HCEC 1CT (cell line): ENCODE data around the gene RHOV.
A peak's percentile ranks its signal among the peaks of the same experiment; 100 is the strongest.

ENCODE experiments used
- DNase-seq: peaks from one replicate; pipeline ENCODE4 v3.0.0-alpha.2; 2017

Gene RHOV

GRCh38 chr15:40902605-40903561 is 28.8 kb upstream of the RHOV start:
- no peak for DNase-seq

GRCh38 chr15:40901053-40901443 is 27.0 kb upstream of the RHOV start:
- DNase-seq: no peak

GRCh38 chr15:40900256-40901052 is 26.4 kb upstream of the RHOV start:
- no peak for DNase-seq

GRCh38 chr15:40899536-40900207 is 25.6 kb upstream of the RHOV start:
- no peak for DNase-seq

GRCh38 chr15:40894681-40895448 is 20.8 kb upstream of the RHOV start:
- peak; percentile 83 for DNase-seq

- peak; percentile 97 for DNase-seq
Observed at GRCh38 chr15:40893733-40894680, 20.0 kb upstream of the RHOV start, which contains the start of gene VPS18. Gene VPS18 (plus strand): TSS chr15:40894450. CDS start chr15:40894769, 319 bp downstream.

GRCh38 chr15:40893019-40893670 is 19.1 kb upstream of the RHOV start:
- no peak for DNase-seq

GRCh38 chr15:40892447-40893012 is 18.5 kb upstream of the RHOV start:
- DNase-seq: no peak

GRCh38 chr15:40891810-40892446 is 17.9 kb upstream of the RHOV start:
- DNase-seq: peak; percentile 31

GRCh38 chr15:40891138-40891537 is 17.1 kb upstream of the RHOV start:
- no peak for DNase-seq

- no peak for DNase-seq
Observed at GRCh38 chr15:40889112-40889511, 15.1 kb upstream of the RHOV start.

- DNase-seq: no peak
Observed at GRCh38 chr15:40886586-40886985, 12.6 kb upstream of the RHOV start.

- no peak for DNase-seq
Observed at GRCh38 chr15:40881351-40881750, 7.3 kb upstream of the RHOV start.

GRCh38 chr15:40879609-40880008 is 5.6 kb upstream of the RHOV start:
- DNase-seq: no peak

- DNase-seq: no peak
Observed at GRCh38 chr15:40878785-40879184, 4.8 kb upstream of the RHOV start.

- no peak for DNase-seq
Observed at GRCh38 chr15:40877694-40878093, 3.7 kb upstream of the RHOV start.

- peak; percentile 9 for DNase-seq
Observed at GRCh38 chr15:40875991-40876730, 2.1 kb upstream of the RHOV start.

GRCh38 chr15:40872791-40873693 is 992 bp downstream of the RHOV start:
- DNase-seq: no peak
